Ishikawa (cell line): ENCODE results near the gene SYNGR4.

ENCODE experiments used
- CEBPB ChIP-seq: IDR thresholded peaks from 2 replicates; pipeline ENCODE4 v1.6.1; 2012
- CREB1 ChIP-seq: IDR thresholded peaks from 2 replicates; pipeline ENCODE4 v1.6.1; 2012; ENCODE audit warnings: low read depth
- EGR1 ChIP-seq: IDR thresholded peaks from 2 replicates; pipeline ENCODE4 v1.6.1; 2012
- EP300 ChIP-seq: IDR thresholded peaks from 2 replicates; pipeline ENCODE4 v1.6.1; 2012; ENCODE audit warnings: borderline replicate concordance
- FOXM1 ChIP-seq: IDR thresholded peaks from 2 replicates; pipeline ENCODE4 v1.6.1; 2012; ENCODE audit warnings: low read depth, borderline replicate concordance
- NFIC ChIP-seq: IDR thresholded peaks from 2 replicates; pipeline ENCODE4 v1.6.1; 2012
- RAD21 ChIP-seq: IDR thresholded peaks from 2 replicates; pipeline ENCODE4 v1.6.1; 2012; ENCODE audit warnings: low read depth
- TAF1 ChIP-seq: IDR thresholded peaks from 2 replicates; pipeline ENCODE4 v1.6.1; 2012; ENCODE audit warnings: low read depth, mild to moderate bottlenecking
- TCF12 ChIP-seq: IDR thresholded peaks from 2 replicates; pipeline ENCODE4 v1.6.1; 2012; ENCODE audit warnings: low read depth
- TEAD4 ChIP-seq: IDR thresholded peaks from 2 replicates; pipeline ENCODE4 v1.6.1; 2012
- YY1 ChIP-seq: IDR thresholded peaks from 2 replicates; pipeline ENCODE4 v1.6.1; 2012; ENCODE audit warnings: low read depth
- ZBTB7A ChIP-seq: IDR thresholded peaks from 2 replicates; pipeline ENCODE4 v1.6.1; 2012; ENCODE audit warnings: low read depth
- TF ChIP-seq, protein P1 (sequence below): IDR thresholded peaks from 2 replicates; pipeline ENCODE4 v1.6.1; 2012
- TF ChIP-seq, protein P2 (sequence below): IDR thresholded peaks from 2 replicates; pipeline ENCODE4 v1.6.1; 2012; ENCODE audit warnings: low read depth, mild to moderate bottlenecking
- TF ChIP-seq, protein P3 (sequence below): IDR thresholded peaks from 2 replicates; pipeline ENCODE4 v1.6.1; 2012

Gene SYNGR4

DNA sequence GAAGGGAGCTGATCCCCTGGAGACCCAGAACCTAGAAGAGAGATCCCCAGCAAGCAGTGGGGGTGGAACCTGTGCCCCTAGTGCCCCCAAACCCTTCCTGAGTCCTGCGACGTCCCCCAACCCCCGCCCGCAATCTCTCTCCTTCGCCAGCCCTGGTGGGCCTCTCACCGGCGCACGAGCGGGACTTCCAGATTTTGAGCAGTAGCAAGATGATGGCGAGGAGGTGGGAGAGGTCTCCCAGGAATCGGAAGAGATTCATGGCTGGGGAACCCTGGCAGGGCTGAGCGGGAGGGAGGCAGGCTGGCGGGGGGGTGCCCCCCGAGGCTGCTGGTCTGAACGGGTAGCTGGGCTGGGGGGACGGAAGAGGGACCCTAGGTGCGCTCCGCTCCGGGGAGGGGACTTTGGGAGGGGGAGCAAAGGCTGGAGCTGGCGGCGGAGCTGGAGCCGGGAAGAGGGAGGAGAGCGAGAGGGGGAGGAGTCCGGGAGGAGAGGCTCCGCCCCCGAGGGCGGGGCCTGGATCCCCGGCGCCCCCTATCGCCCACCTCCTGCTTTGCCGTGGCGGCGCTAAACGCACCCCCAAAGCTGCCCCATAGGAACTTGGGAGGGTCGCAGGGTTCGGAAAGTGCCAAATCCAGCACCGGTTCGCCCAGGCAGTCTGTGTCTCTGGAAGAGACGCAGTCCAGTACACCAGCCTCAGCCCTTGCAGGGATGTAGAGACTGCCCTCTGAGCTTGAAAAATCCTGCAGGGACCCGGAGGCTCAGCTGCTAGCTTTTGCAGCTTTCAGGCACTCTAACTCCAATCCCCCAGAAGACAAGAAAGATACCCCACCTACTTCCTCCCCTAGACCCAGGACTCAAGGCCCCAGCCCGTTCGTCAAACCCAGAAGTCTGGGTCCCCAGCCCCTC is 27.2 kb downstream of the SYNGR4 start, which contains the start of gene KDELR1:
TSS of gene KDELR1 (minus strand) at position 452 of the 906 bp plus-strand sequence. CDS start at position 259, 193 bp downstream.
- TF ChIP-seq TAF1 (peak; percentile 63), ZBTB7A (0 out of 2 replicates have a peak, but pooled peaks have one; percentile 83), TCF12 (0 out of 2 replicates have a peak, but pooled peaks have one; percentile 24), RAD21 (peak; percentile 22; the same call in 1 of the 2 replicates), YY1 (peak; percentile 10; the same call in 1 of the 2 replicates), EGR1 (no peak)

DNA sequence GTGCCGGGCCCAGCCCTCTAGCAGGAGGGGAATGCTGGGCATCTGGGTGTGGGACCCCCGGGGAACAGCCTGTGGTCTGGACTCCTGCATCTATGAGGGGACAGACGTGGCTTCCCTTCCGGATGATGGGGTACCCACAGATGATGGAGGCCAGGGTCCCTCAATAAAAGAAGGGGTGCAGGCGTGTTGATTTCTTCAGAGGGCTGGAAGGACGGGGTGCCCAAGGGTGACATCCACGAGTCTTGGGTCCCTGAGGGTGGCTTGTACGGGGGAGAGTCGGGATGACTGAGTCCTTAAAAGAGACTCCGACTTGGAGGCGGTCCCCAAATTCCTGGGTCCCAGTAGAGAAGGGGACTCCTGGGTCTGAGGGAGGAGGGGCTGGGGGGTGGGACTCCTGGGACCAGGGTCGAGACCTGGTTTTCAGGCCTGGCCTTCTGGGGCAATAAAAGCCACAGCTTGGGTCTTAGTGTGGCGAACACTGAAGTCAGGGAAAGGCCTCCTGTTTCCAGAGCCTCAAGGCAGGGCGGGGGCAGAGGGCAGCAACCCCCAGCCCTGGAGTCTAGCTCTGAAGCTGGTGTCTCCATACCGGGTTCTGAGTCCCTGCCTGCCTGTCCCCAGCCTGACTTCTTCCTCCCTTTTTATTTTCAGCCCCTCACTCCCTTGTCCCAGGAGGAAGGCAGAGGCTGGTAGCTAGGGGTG is 28.8 kb downstream of the SYNGR4 start:
- TF ChIP-seq CREB1 (no peak), EP300 (no peak), TAF1 (no peak)

DNA sequence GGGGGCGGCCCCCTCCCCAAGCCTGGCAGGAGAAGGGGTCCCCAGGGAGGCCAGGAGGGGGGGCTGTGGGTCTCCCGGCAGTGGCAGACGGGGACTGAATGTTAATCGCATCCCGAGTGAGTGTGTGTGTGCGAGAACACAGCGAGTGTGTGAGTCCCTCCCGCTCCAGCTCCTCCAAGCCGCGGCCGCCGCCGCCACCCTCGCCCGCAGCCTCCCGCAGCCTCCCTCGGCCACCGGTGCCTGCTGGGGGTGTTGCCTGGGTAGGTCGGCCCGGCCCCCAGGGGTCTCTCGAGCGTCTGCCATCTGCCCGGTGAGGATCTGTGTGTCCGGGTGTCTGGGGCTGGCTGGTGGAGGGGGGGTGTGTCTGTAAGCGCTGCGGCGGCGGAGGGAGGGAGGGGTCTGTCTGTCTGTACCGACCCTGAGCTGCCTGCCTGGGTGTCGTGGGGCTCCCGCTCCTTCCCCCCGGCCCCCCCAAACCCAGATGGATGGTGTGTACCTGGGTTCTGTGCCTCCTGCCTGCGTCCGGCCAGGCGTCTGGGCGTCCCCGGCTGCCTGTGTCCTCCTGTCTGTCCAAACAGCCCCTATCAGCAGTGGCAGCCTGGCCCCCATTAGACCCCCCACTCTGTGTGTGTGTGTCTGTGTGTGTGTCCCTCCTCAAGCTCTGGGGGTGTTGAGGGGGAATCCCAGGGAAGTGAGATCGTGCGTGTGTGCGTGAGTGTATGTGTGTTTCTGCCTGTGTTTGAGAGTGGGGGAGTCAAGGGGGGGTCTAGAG is 29.6 kb downstream of the SYNGR4 start, which contains the start of gene GRIN2D:
TSS of gene GRIN2D (plus strand) at position 110 of the 772 bp plus-strand sequence. CDS start 4,725 bp downstream, outside the sequence.
- TF ChIP-seq RAD21 = no peak
- TF ChIP-seq, protein P1, sequence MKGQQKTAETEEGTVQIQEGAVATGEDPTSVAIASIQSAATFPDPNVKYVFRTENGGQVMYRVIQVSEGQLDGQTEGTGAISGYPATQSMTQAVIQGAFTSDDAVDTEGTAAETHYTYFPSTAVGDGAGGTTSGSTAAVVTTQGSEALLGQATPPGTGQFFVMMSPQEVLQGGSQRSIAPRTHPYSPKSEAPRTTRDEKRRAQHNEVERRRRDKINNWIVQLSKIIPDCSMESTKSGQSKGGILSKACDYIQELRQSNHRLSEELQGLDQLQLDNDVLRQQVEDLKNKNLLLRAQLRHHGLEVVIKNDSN = no peak
- TF ChIP-seq FOXM1 = no peak
- TF ChIP-seq ZBTB7A = no peak; the same call in 1 of the 2 replicates
- TF ChIP-seq TEAD4 = no peak
- TF ChIP-seq CEBPB = no peak
- TF ChIP-seq EP300 = no peak
- TF ChIP-seq, protein P2, sequence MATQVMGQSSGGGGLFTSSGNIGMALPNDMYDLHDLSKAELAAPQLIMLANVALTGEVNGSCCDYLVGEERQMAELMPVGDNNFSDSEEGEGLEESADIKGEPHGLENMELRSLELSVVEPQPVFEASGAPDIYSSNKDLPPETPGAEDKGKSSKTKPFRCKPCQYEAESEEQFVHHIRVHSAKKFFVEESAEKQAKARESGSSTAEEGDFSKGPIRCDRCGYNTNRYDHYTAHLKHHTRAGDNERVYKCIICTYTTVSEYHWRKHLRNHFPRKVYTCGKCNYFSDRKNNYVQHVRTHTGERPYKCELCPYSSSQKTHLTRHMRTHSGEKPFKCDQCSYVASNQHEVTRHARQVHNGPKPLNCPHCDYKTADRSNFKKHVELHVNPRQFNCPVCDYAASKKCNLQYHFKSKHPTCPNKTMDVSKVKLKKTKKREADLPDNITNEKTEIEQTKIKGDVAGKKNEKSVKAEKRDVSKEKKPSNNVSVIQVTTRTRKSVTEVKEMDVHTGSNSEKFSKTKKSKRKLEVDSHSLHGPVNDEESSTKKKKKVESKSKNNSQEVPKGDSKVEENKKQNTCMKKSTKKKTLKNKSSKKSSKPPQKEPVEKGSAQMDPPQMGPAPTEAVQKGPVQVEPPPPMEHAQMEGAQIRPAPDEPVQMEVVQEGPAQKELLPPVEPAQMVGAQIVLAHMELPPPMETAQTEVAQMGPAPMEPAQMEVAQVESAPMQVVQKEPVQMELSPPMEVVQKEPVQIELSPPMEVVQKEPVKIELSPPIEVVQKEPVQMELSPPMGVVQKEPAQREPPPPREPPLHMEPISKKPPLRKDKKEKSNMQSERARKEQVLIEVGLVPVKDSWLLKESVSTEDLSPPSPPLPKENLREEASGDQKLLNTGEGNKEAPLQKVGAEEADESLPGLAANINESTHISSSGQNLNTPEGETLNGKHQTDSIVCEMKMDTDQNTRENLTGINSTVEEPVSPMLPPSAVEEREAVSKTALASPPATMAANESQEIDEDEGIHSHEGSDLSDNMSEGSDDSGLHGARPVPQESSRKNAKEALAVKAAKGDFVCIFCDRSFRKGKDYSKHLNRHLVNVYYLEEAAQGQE = no peak
- no peak for TF ChIP-seq CREB1
- TF ChIP-seq NFIC = no peak
- TF ChIP-seq EGR1 = no peak
- TF ChIP-seq, protein P3, sequence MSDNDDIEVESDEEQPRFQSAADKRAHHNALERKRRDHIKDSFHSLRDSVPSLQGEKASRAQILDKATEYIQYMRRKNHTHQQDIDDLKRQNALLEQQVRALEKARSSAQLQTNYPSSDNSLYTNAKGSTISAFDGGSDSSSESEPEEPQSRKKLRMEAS = no peak
- no peak for TF ChIP-seq TCF12
- no peak for TF ChIP-seq YY1

DNA sequence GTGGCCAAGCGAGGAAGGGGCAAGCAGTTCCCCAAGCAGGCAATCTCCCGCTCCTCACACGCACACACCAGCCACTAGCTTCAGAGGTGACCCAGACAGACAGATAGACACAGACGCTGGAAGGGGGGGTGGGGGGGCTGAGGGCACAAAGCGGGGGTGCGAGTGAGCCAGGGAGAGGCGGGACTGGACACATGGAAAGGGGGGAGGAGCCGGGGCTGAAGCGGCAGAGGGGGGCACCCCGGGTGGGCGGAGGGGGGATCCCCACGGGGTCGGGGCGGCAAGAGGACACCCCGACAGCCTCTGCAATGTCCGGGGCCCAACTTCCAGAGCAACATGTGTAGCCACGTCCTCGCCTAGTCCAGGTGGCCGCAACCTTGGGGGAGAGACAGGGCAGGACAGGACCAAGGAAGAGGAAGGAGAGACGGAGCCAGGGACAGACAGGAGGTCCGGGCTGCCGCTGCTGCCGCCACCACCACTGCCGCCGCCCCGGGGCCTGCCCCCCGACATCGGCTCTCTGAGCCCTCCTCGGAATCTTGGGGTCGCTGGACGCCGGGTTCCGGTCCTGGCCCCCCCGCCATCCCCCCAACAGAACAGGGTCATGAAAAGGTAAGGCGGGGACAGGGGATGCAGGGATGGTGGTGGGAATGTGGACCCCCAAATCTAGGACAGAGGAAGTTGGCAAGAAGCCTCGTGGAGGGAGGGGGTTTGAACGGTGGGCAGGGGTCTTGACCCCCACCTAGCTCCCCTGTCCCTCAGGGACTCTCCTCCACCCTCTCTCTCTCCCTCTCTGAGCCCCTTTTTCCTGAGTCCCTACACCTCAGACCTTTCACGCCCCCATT is 30.4 kb downstream of the SYNGR4 start:
- TF ChIP-seq CREB1 (no peak), EGR1 (no peak), RAD21 (no peak), YY1 (no peak)

DNA sequence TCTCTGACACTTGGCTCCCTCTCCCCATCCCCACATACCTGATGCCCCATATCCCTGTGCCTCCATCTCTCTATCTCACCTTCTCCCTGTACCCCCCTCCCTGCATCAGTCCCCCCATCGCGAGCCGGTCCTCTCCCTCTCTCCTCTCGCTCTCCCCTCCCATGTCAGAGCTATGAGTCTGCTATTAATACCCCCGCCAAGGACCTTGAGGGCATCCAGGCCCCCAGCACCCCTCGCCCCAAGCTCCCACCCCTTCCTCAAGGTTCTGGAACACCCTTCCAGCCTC is 30.9 kb downstream of the SYNGR4 start:
- no peak for TF ChIP-seq TCF12
- TF ChIP-seq, protein P1 = no peak
- TF ChIP-seq ZBTB7A = no peak
- TF ChIP-seq, protein P2 = no peak
- no peak for TF ChIP-seq CEBPB
- TF ChIP-seq FOXM1 = no peak
- TF ChIP-seq RAD21 = no peak
- TF ChIP-seq TAF1 = no peak
- TF ChIP-seq CREB1 = no peak
- no peak for TF ChIP-seq TEAD4
- no peak for TF ChIP-seq NFIC
